PC-3 (cell line): ENCODE measurements around the gene FBXL13. TPM values are rescaled to one million over a fixed set of nuclear protein-coding genes. Genes with fewer than 3 reads are reported as not detected.

Source experiments
- ATAC-seq: fragments of 200-7000 bp; cut with Tn5 transposase; 2 replicates; pipeline ENCODE4 v1.9.1; 2020; ENCODE audit warnings: mild to moderate bottlenecking, moderate library complexity
- BruUV-seq: library from RNA; stranded (reverse); fragments of 400-500 nt; replicated peaks from 2 replicates; lab custom pipeline; 2021; lab: Mats Ljungman, UMichigan
- CTCF ChIA-PET: fragments of 300-600 bp; sonication (Branson Sonifier 250); formaldehyde crosslinking; loops from one replicate; lab custom pipeline; 2022; ENCODE audit warnings: antibody characterized with exemption; lab: Charles Lee
- POLR2A ChIA-PET: fragments of 300-600 bp; sonication (Branson Sonifier 250); formaldehyde crosslinking; loops from one replicate; lab custom pipeline; 2022; ENCODE audit warnings: antibody characterized with exemption; ENCODE audit not compliant: unreplicated experiment; lab: Charles Lee
- DNase-seq: peaks from one replicate; pipeline ENCODE4 v3.0.0-alpha.2; 2015
- H2AFZ ChIP-seq: fragments of 300-600 bp; sonication (generic); 2 replicates; pipeline ENCODE4 v1.6.0; 2016; ENCODE audit warnings: antibody characterized with exemption, low read length
- H3F3A ChIP-seq: fragments of 300-600 bp; sonication (generic); one replicate; pipeline ENCODE4 v1.6.0; 2017; ENCODE audit warnings: antibody characterized with exemption, low read length, control low read depth, mild to moderate bottlenecking; ENCODE audit not compliant: unreplicated experiment
- H3K27ac ChIP-seq: fragments of 300-600 bp; sonication (generic); 2 replicates; pipeline ENCODE4 v1.5.1; 2016; ENCODE audit warnings: mild to moderate bottlenecking, low read length
- H3K27me3 ChIP-seq: fragments of 300-600 bp; sonication (generic); 2 replicates; pipeline ENCODE4 v1.6.1; 2016; ENCODE audit warnings: low read length, mixed read lengths
- H3K36me3 ChIP-seq: fragments of 300-600 bp; sonication (generic); 2 replicates; pipeline ENCODE4 v1.6.1; 2016; ENCODE audit warnings: low read depth, mixed run types, low read length, mixed read lengths
- H3K4me1 ChIP-seq: fragments of 300-600 bp; sonication (generic); 2 replicates; pipeline ENCODE4 v1.5.1; 2016; ENCODE audit warnings: low read length; ENCODE audit not compliant: insufficient read depth
- H3K4me2 ChIP-seq: fragments of 300-600 bp; sonication (generic); 2 replicates; pipeline ENCODE4 v1.6.0; 2016; ENCODE audit warnings: low read length
- H3K4me3 ChIP-seq: fragments of 300-600 bp; sonication (generic); 2 replicates; pipeline ENCODE4 v1.5.1; 2016; ENCODE audit warnings: mild to moderate bottlenecking, low read length, mixed read lengths
- H3K79me2 ChIP-seq: fragments of 300-600 bp; sonication (generic); 2 replicates; pipeline ENCODE4 v1.6.1; 2017; ENCODE audit warnings: low read length, mixed read lengths
- H3K9ac ChIP-seq: fragments of 300-600 bp; sonication (generic); 2 replicates; pipeline ENCODE4 v1.6.0; 2016; ENCODE audit warnings: mild to moderate bottlenecking, low read length
- H3K9me2 ChIP-seq: fragments of 300-600 bp; sonication (generic); replicated peaks from 2 replicates; pipeline ENCODE4 v1.6.1; 2016; ENCODE audit warnings: mixed run types, low read length, mixed read lengths
- H3K9me3 ChIP-seq: fragments of 300-600 bp; sonication (generic); 2 replicates; pipeline ENCODE4 v1.6.1; 2016; ENCODE audit warnings: low read length, mixed read lengths
- H4K20me1 ChIP-seq: fragments of 300-600 bp; sonication (generic); 2 replicates; pipeline ENCODE4 v1.6.1; 2016; ENCODE audit warnings: low read length, mixed read lengths
- EZH2 ChIP-seq: fragments of 300-600 bp; sonication (generic); IDR thresholded peaks from one replicate; pipeline ENCODE4 v1.6.1; 2017; ENCODE audit warnings: antibody characterized with exemption, mild to moderate bottlenecking, low read length; ENCODE audit not compliant: unreplicated experiment
- EZH2phosphoT487 ChIP-seq: fragments of 300-600 bp; sonication (generic); IDR thresholded peaks from 2 replicates; pipeline ENCODE4 v1.6.1; 2018; ENCODE audit warnings: mild to moderate bottlenecking, antibody characterized with exemption, low read length, borderline replicate concordance
- intact Hi-C: fragments of 100-400 bp; cut with micrococcal nuclease; formaldehyde crosslinking; loops from 2 replicates; pipeline ENCODE4 v1.9.0; 2023
- total RNA-seq: library from RNA; depleted of rRNA; stranded (reverse); fragments of >200 nt; gene quantifications from 2 replicates; pipeline ENCODE4 v1.2.3, GENCODE V29; 2014
- TF ChIP-seq, protein P1 (sequence below): fragments of 300-600 bp; sonication (generic); conservative IDR thresholded peaks from 2 replicates; pipeline ENCODE4 v1.5.1; 2017; ENCODE audit warnings: antibody characterized with exemption, low read depth, mild to moderate bottlenecking, low read length

The FBXL13 gene
- total RNA-seq, 1 experiment from 2014 or later = 1.1 TPM

DNA sequence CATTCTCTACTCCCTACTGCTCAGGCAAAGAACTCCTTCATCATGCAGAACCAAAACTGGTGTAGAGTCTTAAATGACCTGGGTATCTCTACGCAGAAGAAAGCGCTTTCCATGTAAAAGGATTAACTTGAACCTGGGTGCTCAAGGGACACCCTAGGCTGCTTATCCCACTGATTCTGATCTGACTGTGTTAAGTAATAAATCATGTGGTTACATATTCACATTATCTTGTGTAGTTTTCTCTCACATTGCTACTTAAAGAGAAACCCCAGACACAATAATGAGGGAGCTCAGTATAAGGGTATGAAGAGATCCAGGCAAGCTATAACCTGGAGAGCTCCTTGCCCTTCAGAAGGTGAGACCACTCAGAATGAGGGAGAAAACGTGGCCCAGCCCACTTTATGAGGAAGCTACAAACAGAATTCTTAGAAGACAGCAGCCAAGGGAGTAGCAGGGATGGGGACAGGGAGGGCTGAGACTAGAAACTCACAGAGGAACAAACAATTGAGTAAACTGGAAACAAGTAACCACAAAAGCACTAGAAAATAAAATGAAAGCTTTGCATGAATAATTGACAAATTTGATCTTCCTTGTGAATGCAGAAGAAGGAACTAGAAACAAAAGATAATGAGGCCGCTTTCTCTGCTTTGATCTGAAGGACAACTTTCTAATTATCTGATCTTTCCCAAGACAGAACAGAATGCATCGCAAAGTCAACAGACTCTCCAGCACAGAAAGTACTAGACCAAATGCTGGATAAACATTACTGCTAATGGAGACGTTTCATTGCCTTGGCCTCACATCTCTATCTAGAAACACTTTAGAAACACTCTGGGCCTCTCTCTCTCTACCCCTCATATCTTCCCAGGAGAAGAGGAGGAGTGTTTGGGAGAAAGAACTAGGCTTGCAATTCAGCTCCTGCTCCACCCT lies 85.7 kb downstream of the FBXL13 start:
- H4K20me1 ChIP-seq = no peaks in the 10 kb centered on the region
- H2AFZ ChIP-seq = no peak overlapping the region
- H3F3A ChIP-seq = peaks cover 6% of the 10 kb centered on the region
- H3K36me3 ChIP-seq = no peaks in the 10 kb centered on the region
- intact Hi-C loops = loop anchor here (1.0 kb wide), 1 partner anchor 153 kb away; no protein-coding TSS in a partner anchor
- H3K27ac ChIP-seq = no peak overlapping the region
- H3K27me3 ChIP-seq = no peaks in the 10 kb centered on the region
- no peak for DNase-seq
- ATAC-seq = no peak
- H3K79me2 ChIP-seq = no peaks in the 10 kb centered on the region
- BruUV-seq = no TSS peak
- H3K4me1 ChIP-seq = peaks cover 40% of the 10 kb centered on the region
- H3K9ac ChIP-seq = no peak overlapping the region
- ChIA-PET POLR2A (interaction anchor here (0.5 kb wide), 1 partner anchor 181 kb away, joined by 4 read pairs; no protein-coding TSS in a partner anchor), CTCF (no interaction called here)
- H3K9me3 ChIP-seq = no peaks in the 10 kb centered on the region
- no peak overlapping the region for H3K4me2 ChIP-seq
- no peak overlapping the region for H3K4me3 ChIP-seq
- H3K9me2 ChIP-seq = no peaks in the 10 kb centered on the region
- no peak for TF ChIP-seq EZH2
- TF ChIP-seq, protein P1, sequence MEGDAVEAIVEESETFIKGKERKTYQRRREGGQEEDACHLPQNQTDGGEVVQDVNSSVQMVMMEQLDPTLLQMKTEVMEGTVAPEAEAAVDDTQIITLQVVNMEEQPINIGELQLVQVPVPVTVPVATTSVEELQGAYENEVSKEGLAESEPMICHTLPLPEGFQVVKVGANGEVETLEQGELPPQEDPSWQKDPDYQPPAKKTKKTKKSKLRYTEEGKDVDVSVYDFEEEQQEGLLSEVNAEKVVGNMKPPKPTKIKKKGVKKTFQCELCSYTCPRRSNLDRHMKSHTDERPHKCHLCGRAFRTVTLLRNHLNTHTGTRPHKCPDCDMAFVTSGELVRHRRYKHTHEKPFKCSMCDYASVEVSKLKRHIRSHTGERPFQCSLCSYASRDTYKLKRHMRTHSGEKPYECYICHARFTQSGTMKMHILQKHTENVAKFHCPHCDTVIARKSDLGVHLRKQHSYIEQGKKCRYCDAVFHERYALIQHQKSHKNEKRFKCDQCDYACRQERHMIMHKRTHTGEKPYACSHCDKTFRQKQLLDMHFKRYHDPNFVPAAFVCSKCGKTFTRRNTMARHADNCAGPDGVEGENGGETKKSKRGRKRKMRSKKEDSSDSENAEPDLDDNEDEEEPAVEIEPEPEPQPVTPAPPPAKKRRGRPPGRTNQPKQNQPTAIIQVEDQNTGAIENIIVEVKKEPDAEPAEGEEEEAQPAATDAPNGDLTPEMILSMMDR = no peak
- TF ChIP-seq EZH2phosphoT487 = no peak

- intact Hi-C loops = loop anchor here (1.0 kb wide), 1 partner anchor 152 kb away; no protein-coding TSS in a partner anchor
- BruUV-seq = no TSS peak
- no peaks in the 10 kb centered on the region for H4K20me1 ChIP-seq
- H3K9me2 ChIP-seq = no peaks in the 10 kb centered on the region
- H3K4me3 ChIP-seq = no peak overlapping the region
- H3K36me3 ChIP-seq = no peaks in the 10 kb centered on the region
- H3K4me2 ChIP-seq = no peak overlapping the region
- no peaks in the 10 kb centered on the region for H3K9me3 ChIP-seq
- TF ChIP-seq, protein P1 = no peak
- ChIA-PET CTCF (no interaction called here), POLR2A (interaction anchor here (0.5 kb wide), 1 partner anchor 180 kb away, joined by 4 read pairs; no protein-coding TSS in a partner anchor)
- H3K4me1 ChIP-seq = peaks cover 32% of the 10 kb centered on the region
- H3K79me2 ChIP-seq = no peaks in the 10 kb centered on the region
- no peak for ATAC-seq
- H3K27me3 ChIP-seq = no peaks in the 10 kb centered on the region
- H3K9ac ChIP-seq = no peak overlapping the region
- peaks cover 6% of the 10 kb centered on the region for H3F3A ChIP-seq
- H3K27ac ChIP-seq = no peak overlapping the region
- DNase-seq = no peak
- H2AFZ ChIP-seq = no peak overlapping the region
Observed at GRCh38 chr7:102988088-102988487, 86.5 kb downstream of the FBXL13 start.
